H1 (cell line): ENCODE data around the gene ASXL1. TPM values are rescaled to one million over a fixed set of nuclear protein-coding genes. Genes with fewer than 3 reads are reported as not detected.

ENCODE experiments used
- CEBPB ChIP-seq: IDR thresholded peaks from 2 replicates; pipeline ENCODE4 v1.6.1; 2012; ENCODE audit warnings: low read depth, low read length
- FOSL1 ChIP-seq: IDR thresholded peaks from 2 replicates; pipeline ENCODE4 v1.6.1; 2011; ENCODE audit warnings: mild to moderate bottlenecking, low read depth, low read length, moderate library complexity; ENCODE audit not compliant: insufficient read depth
- HDAC2 ChIP-seq, 2 experiments: fragments of 300-600 bp in 1 of 2; sonication (generic) in 1 of 2; IDR thresholded peaks; 2 replicates each; pipeline ENCODE4 v1.6.1; 2011 to 2012; ENCODE audit warnings: low read depth in 2 of 2, low read length in 2 of 2, mild to moderate bottlenecking in 2 of 2, moderate library complexity in 2 of 2, borderline replicate concordance in 1 of 2, inconsistent platforms in 1 of 2
- MAFK ChIP-seq: IDR thresholded peaks from 2 replicates; pipeline ENCODE4 v1.6.1; 2012; ENCODE audit warnings: low read depth, mild to moderate bottlenecking, improper control_type of control experiment, low read length
- SIRT6 ChIP-seq: IDR thresholded peaks from one replicate; pipeline ENCODE4 v1.7.1; 2012; ENCODE audit warnings: low read length, inconsistent platforms
- SP4 ChIP-seq: IDR thresholded peaks from 2 replicates; pipeline ENCODE4 v1.6.1; 2012; ENCODE audit warnings: low read length, inconsistent platforms
- TBP ChIP-seq: IDR thresholded peaks from 2 replicates; pipeline ENCODE4 v1.6.1; 2011; ENCODE audit warnings: low read depth, low read length, improper control_type of control experiment
- polyA plus RNA-seq, 7 experiments: library from polyadenylated mRNA; depleted of rRNA in 3 of 7; stranded (reverse) in 5 of 7; unstranded in 2 of 7; fragments of >200 nt in 5 of 7; fragments of 200-250 nt in 2 of 7; gene quantifications; 1 replicate in 5 of 7; 2 replicates in 1 of 7; 4 replicates in 1 of 7; pipeline versions ENCODE4 v1.2.1 to v1.2.3, GENCODE V29; 2011 to 2013; ENCODE audit warnings: missing spikeins in 2 of 7, mixed read lengths in 2 of 7
- total RNA-seq: library from RNA; stranded (reverse); fragmentation: NEBNext Ultra II Directional; extraction: Animal tissue kit (Norgen Biotek cat#: 25700); gene quantifications from 2 replicates; pipeline ENCODE4 v1.2.1, GENCODE V29; 2021
- TF ChIP-seq, protein P1 (sequence below), 3 experiments: IDR thresholded peaks; 1 replicate in 2 of 3; 2 replicates in 1 of 3; pipeline versions ENCODE4 v1.5.1 to v1.6.1; 2011; ENCODE audit warnings: low read length in 3 of 3, mild to moderate bottlenecking in 3 of 3, inconsistent platforms in 2 of 3, low read depth in 1 of 3, moderate library complexity in 1 of 3; ENCODE audit not compliant: insufficient read depth in 1 of 3; ENCODE audit errors: control extremely low read depth in 1 of 3

Gene ASXL1
- total and polyA plus RNA-seq, 2 of the 8 experiments (the other 6 are each of a cell fraction or from before 2014, with no cell fraction given) = 10.6 to 26.5 TPM

DNA sequence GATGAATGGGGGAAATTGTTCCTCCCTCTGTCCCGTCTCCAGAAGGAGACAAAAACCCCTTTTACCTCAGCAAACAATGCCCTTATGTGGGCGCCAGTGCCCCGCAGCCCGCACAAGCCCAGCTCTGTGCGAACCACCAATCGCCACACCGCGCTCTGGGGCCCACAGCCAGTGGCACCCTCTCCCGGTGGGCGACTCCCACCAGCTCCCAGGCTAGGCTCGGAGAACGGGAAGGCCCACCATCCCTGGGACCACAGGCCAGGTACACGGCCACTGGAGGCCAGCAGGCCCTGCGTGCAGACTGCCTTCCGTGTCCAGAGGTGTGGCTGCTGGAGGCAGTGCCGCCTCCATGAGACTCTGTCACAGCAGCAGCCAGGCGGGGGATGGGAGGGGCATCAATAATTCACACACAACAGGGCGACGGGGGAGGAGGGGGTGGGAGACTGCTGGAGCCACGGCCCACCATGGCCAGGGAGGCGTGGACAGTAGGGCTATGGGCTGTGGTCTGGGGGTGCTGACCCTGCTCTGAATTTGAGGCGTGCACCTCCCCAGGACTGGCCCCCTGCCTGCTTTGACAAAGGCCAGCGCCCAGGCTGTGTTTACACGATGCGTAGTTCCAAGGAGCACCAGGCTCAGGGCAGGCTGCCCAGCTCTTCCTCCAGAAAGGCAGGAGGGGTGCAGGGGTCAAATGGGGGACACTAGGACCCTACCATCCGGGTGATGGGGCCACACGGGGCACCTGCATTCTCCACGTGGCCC, 105.7 kb downstream of the ASXL1 start (continued):
- no peak for TF ChIP-seq MAFK
- TF ChIP-seq SP4 = no peak
- TF ChIP-seq, protein P1, sequence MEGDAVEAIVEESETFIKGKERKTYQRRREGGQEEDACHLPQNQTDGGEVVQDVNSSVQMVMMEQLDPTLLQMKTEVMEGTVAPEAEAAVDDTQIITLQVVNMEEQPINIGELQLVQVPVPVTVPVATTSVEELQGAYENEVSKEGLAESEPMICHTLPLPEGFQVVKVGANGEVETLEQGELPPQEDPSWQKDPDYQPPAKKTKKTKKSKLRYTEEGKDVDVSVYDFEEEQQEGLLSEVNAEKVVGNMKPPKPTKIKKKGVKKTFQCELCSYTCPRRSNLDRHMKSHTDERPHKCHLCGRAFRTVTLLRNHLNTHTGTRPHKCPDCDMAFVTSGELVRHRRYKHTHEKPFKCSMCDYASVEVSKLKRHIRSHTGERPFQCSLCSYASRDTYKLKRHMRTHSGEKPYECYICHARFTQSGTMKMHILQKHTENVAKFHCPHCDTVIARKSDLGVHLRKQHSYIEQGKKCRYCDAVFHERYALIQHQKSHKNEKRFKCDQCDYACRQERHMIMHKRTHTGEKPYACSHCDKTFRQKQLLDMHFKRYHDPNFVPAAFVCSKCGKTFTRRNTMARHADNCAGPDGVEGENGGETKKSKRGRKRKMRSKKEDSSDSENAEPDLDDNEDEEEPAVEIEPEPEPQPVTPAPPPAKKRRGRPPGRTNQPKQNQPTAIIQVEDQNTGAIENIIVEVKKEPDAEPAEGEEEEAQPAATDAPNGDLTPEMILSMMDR (IDR thresholded peaks at IDR 0.05; ENCODE audit: control extremely low read depth in 1 of 3, insufficient read depth in 1 of 3, low read depth in 1 of 3, low read length in 3 of 3) = no peak
- no peak for TF ChIP-seq CEBPB
- no peak for TF ChIP-seq FOSL1
- TF ChIP-seq SIRT6 = no peak
- TF ChIP-seq HDAC2 (IDR thresholded peaks at IDR 0.05; ENCODE audit: borderline replicate concordance in 1 of 2, low read depth in 2 of 2, low read length in 2 of 2) = no peak
- no peak for TF ChIP-seq TBP
